ENCODE measurements around the gene ZCCHC4.

DNA sequence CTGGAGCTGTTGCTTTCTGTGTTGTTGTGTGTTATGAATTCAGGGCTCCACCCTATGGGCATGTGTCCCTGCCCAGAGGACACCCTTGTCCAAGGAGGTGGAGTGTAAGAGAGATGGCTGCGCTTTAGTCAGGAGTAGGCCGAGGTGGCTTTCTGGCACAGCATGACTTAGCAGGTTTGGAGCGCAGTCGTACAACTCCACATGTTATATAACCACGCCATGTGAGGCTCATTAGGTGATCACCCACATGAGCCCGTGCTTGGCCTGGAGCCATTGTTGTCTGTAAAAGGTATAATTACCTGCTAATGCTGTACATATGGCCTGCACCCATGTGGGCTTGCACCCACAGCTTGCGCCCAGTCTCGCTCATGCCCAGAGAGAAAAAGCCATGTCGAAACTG lies 48.7 kb downstream of the ZCCHC4 start:
- TF ChIP-seq POLR2A (IDR thresholded peaks at IDR 0.05) (no peak), POLR2AphosphoS5 (IDR thresholded peaks at IDR 0.05) (no peak)
